ENCODE measurements around the gene B3GALT4. TPM values are rescaled to one million over a fixed set of nuclear protein-coding genes. Genes with fewer than 3 reads are reported as not detected.
A peak's percentile ranks its signal among the peaks of the same experiment; 100 is the strongest.

Gene B3GALT4
- total and polyA plus RNA-seq, 2 donors (not counting 1 experiment from before 2014, with no cell fraction given), result 10.2 to 44.1 TPM

- H2AFZ ChIP-seq (ENCODE audit: insufficient read depth, low read depth, low read length, poor library complexity, severe bottlenecking), result peak overlapping the region; percentile 87
- DNase-seq, result no peak
- H3K4me3 Mint-ChIP-seq, result peak overlapping the region; percentile 97
Measured at GRCh38 chr6:33249732-33250630, 26.9 kb upstream of the B3GALT4 start.

More at GRCh38 chr6:33249732-33250630, 26.9 kb upstream of the B3GALT4 start:
- Mint-ChIP-seq H3K9me3 (ENCODE audit: insufficient read depth) (no peaks in the 10 kb centered on the region), H3K27ac (peak overlapping the region; percentile 97), H3K27me3 (peaks cover 4% of the 10 kb centered on the region), H3K4me1 (peaks cover 31% of the 10 kb centered on the region)
- Histone ChIP-seq H3K9me3 (ENCODE audit: control extremely low read depth in 1 of 3, control insufficient read depth in 2 of 3, insufficient read depth in 1 of 3, low read length in 2 of 3) (no peaks in the 10 kb centered on the region), H3K4me1 (ENCODE audit: control insufficient read depth in 2 of 2, insufficient read depth in 2 of 2, low read length in 2 of 2) (peaks cover 12 to 24% of the 10 kb centered on the region in 2 donors), H3K27me3 (replicated peaks in 1 of 4; ENCODE audit: control extremely low read depth in 1 of 4, control insufficient read depth in 3 of 4, insufficient read depth in 4 of 4, low read length in 3 of 4) (peaks cover 0 to 4% (median 0%) of the 10 kb centered on the region in 4 experiments), H3K9ac (ENCODE audit: low read length) (peak overlapping the region; percentile 76), H3K4me2 (replicated peaks; ENCODE audit: low read depth, low read length, poor library complexity, severe bottlenecking) (peak overlapping the region; percentile 98), H3K36me3 (replicated peaks in 1 of 2; ENCODE audit: control extremely low read depth in 1 of 2, control insufficient read depth in 1 of 2, extremely low read depth in 1 of 2, insufficient read depth in 2 of 2, low read length in 1 of 2) (peaks cover 0 to 9% of the 10 kb centered on the region in 2 experiments), H3K4me3 (ENCODE audit: control extremely low read depth in 1 of 5, extremely low read depth in 1 of 5, insufficient read depth in 1 of 5, low read depth in 2 of 5, low read length in 4 of 5) (peak overlapping the region; percentile 63 to 84 (median 75)), H3K27ac (ENCODE audit: low read length in 2 of 2) (peak overlapping the region; percentile 75 to 88), H3K79me2 (ENCODE audit: control insufficient read depth, insufficient read depth, low read length) (peaks cover 9% of the 10 kb centered on the region), H4K20me1 (ENCODE audit: control insufficient read depth, insufficient read depth, low read length, poor library complexity, severe bottlenecking) (no peaks in the 10 kb centered on the region)
- WGBS (ENCODE audit: insufficient coverage), result 22% methylated on average over 14 of the region's 15 CpGs
- ATAC-seq (ENCODE audit: low read depth), result no peak
- TF ChIP-seq, protein P1, sequence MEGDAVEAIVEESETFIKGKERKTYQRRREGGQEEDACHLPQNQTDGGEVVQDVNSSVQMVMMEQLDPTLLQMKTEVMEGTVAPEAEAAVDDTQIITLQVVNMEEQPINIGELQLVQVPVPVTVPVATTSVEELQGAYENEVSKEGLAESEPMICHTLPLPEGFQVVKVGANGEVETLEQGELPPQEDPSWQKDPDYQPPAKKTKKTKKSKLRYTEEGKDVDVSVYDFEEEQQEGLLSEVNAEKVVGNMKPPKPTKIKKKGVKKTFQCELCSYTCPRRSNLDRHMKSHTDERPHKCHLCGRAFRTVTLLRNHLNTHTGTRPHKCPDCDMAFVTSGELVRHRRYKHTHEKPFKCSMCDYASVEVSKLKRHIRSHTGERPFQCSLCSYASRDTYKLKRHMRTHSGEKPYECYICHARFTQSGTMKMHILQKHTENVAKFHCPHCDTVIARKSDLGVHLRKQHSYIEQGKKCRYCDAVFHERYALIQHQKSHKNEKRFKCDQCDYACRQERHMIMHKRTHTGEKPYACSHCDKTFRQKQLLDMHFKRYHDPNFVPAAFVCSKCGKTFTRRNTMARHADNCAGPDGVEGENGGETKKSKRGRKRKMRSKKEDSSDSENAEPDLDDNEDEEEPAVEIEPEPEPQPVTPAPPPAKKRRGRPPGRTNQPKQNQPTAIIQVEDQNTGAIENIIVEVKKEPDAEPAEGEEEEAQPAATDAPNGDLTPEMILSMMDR (IDR thresholded peaks at IDR 0.05), result no peak
- TF ChIP-seq EZH2 (IDR thresholded peaks at IDR 0.05; ENCODE audit: borderline replicate concordance, insufficient read depth, low read depth, low read length, poor library complexity, severe bottlenecking), result no peak
- intact Hi-C loops (cut with micrococcal nuclease), result loop anchor here (1.0 to 10.0 kb wide), 10 partner anchors 21 to 355 kb away; partner anchors contain the start of genes HLA-DMB, HSD17B8, KIFC1 and PFDN6
- POLR2A ChIA-PET, result interaction anchor here (0.6 to 1.8 kb wide), 8 partner anchors 22 to 405 kb away, joined by 3 to 13 read pairs (median 4); partner anchors contain the start of genes B3GALT4, RING1, RPS18 and VPS52
- CTCF ChIA-PET, result interaction anchor here (0.6 to 6.0 kb wide), 18 partner anchors 8 to 305 kb away, joined by 3 to 80 read pairs (median 8); partner anchors contain the start of genes B3GALT4, PFDN6, RPS18 and VPS52

All from B cell (primary cell).